Hematopoietic multipotent progenitor cell (in vitro differentiated cells): ENCODE data around the gene SLC2A4. TPM values are rescaled to one million over a fixed set of nuclear protein-coding genes. Genes with fewer than 3 reads are reported as not detected.
"Not testable (repeated sequence)": the region's sequence is repeated elsewhere in the genome, so short reads cannot be mapped to it uniquely, and the experiment has no call there.

Source experiments
- DNase-seq, 3 donors: peaks; one replicate each; pipeline ENCODE4 v3.0.0-alpha.2; 2011 to 2015; ENCODE audit warnings: low read depth in 2 of 3, low spot score in 2 of 3
- small RNA-seq: library from RNA; depleted of rRNA; stranded (forward); fragments of <200 nt; gene quantifications from one replicate; pipeline ENCODE3, GENCODE V24; 2012
- total RNA-seq: library from RNA; depleted of rRNA; stranded (reverse); fragments of >200 nt; gene quantifications from one replicate; pipeline ENCODE4 v1.2.3, GENCODE V29; 2012

The SLC2A4 gene
- total RNA-seq, 1 donor: 1.9 TPM

DNA sequence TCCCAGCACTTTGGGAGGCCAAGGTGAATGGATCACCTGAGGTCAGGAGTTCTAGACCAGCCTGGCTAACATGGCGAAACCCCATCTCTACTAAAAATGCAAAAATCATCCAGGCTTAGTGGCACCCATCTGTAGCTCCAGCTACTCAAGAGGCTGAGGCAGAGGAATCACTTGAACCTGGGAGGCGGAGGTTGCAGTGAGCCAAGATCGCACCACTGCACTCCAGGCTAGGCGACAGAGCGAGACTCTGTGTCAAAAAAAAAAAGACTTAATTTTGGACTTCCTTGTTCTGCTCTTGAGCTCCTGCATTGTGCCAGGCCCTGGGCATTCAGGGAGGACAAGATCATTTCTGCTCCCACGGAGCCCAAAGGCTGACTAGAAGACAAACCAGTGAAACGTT, 56.1 kb downstream of the SLC2A4 start:
- not testable (repeated sequence) for DNase-seq

Small RNAs within 50 kb of the gene (small RNA-seq; reads per million reads assigned to genes)
- not detected for gene AC026954.2
- gene RF00019: not detected

Other genes with a start within 250 kb of the SLC2A4 start
- 3.0 TPM for gene SLC16A13, start 245.7 kb upstream of the SLC2A4 start, total RNA-seq
- gene SLC16A11, start 237.6 kb upstream of the SLC2A4 start, total RNA-seq: 0.54 TPM
- under 0.01 TPM for gene CLEC10A, start 201.5 kb upstream of the SLC2A4 start, total RNA-seq
- 0.54 TPM for gene ASGR2, start 166.9 kb upstream of the SLC2A4 start, total RNA-seq
- 7.3 TPM for gene ASGR1, start 102.3 kb upstream of the SLC2A4 start, total RNA-seq
- gene DLG4, start 61.9 kb upstream of the SLC2A4 start, total RNA-seq: 26.9 TPM
- gene ACADVL, start 61.8 kb upstream of the SLC2A4 start, total RNA-seq: 191 TPM
- gene DVL2, start 47.2 kb upstream of the SLC2A4 start, total RNA-seq: 78.6 TPM
- 24.2 TPM for gene PHF23, start 42.3 kb upstream of the SLC2A4 start, total RNA-seq
- gene GABARAP, start 39.3 kb upstream of the SLC2A4 start, total RNA-seq: 121 TPM
- 62.7 TPM for gene CTDNEP1, start 30.0 kb upstream of the SLC2A4 start, total RNA-seq
- gene ELP5, start 29.5 kb upstream of the SLC2A4 start, total RNA-seq: 54.7 TPM
- 9.7 TPM for gene CLDN7, start 19.2 kb upstream of the SLC2A4 start, total RNA-seq
- 0.27 TPM for gene YBX2, start 12.9 kb downstream of the SLC2A4 start, total RNA-seq
- gene EIF5A, start 25.9 kb downstream of the SLC2A4 start, total RNA-seq: 522 TPM
- gene GPS2, start 33.6 kb downstream of the SLC2A4 start, total RNA-seq: 70.3 TPM
- gene NEURL4, start 47.6 kb downstream of the SLC2A4 start, total RNA-seq: 37.4 TPM
- 109 TPM for gene ACAP1, start 54.8 kb downstream of the SLC2A4 start, total RNA-seq
- gene KCTD11, start 70.4 kb downstream of the SLC2A4 start, total RNA-seq: 5.1 TPM
- gene TMEM95, start 73.4 kb downstream of the SLC2A4 start, total RNA-seq: not detected
- 4.3 TPM for gene TNK1, start 99.4 kb downstream of the SLC2A4 start, total RNA-seq
- gene PLSCR3, start 112.8 kb downstream of the SLC2A4 start, total RNA-seq: 26.9 TPM
- 141 TPM for gene TMEM256, start 122.4 kb downstream of the SLC2A4 start, total RNA-seq
- gene NLGN2, start 126.1 kb downstream of the SLC2A4 start, total RNA-seq: 6.7 TPM
- gene SPEM1, start 138.6 kb downstream of the SLC2A4 start, total RNA-seq: not detected
- under 0.01 TPM for gene SPEM2, start 143.9 kb downstream of the SLC2A4 start, total RNA-seq
- not detected for gene SPEM3, start 147.1 kb downstream of the SLC2A4 start, total RNA-seq
- 17.0 TPM for gene TMEM102, start 153.7 kb downstream of the SLC2A4 start, total RNA-seq
- 0.54 TPM for gene FGF11, start 157.8 kb downstream of the SLC2A4 start, total RNA-seq
- 26.1 TPM for gene CHRNB1, start 163.3 kb downstream of the SLC2A4 start, total RNA-seq
- gene ZBTB4, start 197.9 kb downstream of the SLC2A4 start, total RNA-seq: 17.8 TPM
- gene SLC35G6, start 199.7 kb downstream of the SLC2A4 start, total RNA-seq: not detected
- gene POLR2A, start 202.6 kb downstream of the SLC2A4 start, total RNA-seq: 234 TPM